ENCODE measurements around the gene CDH15. TPM values are rescaled to one million over a fixed set of nuclear protein-coding genes. Genes with fewer than 3 reads are reported as not detected.
"Not testable (repeated sequence)": the region's sequence is repeated elsewhere in the genome, so short reads cannot be mapped to it uniquely, and the experiment has no call there.

The CDH15 gene
- total and polyA plus RNA-seq, 5 experiments from 2014 or later: not detected

- H3K27ac Mint-ChIP-seq: peak overlapping the region in 4 of 10 donors; percentile 13 to 56 (median 50)
- H3K36me3 Mint-ChIP-seq: no peaks in the 10 kb centered on the region
- no peaks in the 10 kb centered on the region for H3K27me3 Mint-ChIP-seq
- POLR2A ChIA-PET: no interaction called here
- ATAC-seq (no peak), DNase-seq (peak in 2 of 10 donors; percentile 0 to 18)
- peaks cover 0 to 5% (median 3%) of the 10 kb centered on the region in 4 donors for H3K4me1 Mint-ChIP-seq
- H3K4me3 Mint-ChIP-seq: peak overlapping the region in 2 of 10 donors; percentile 2 to 58
- peaks cover 0 to 2% (median 0%) of the 10 kb centered on the region in 9 donors for H3K9me3 Mint-ChIP-seq
Observed at GRCh38 chr16:89189358-89190025, 17.9 kb downstream of the CDH15 start.

GRCh38 chr16:89190150-89190958 lies 18.8 kb downstream of the CDH15 start:
- ATAC-seq (no peak), DNase-seq (peak in 1 of 10 donors; percentile 53)
- peaks cover 0 to 5% (median 3%) of the 10 kb centered on the region in 4 donors for H3K4me1 Mint-ChIP-seq
- peak overlapping the region in 1 of 10 donors; percentile 51 for H3K27ac Mint-ChIP-seq
- POLR2A ChIA-PET: no interaction called here
- peak overlapping the region in 3 of 10 donors; percentile 10 to 44 (median 37) for H3K4me3 Mint-ChIP-seq
- no peaks in the 10 kb centered on the region for H3K27me3 Mint-ChIP-seq
- H3K36me3 Mint-ChIP-seq: no peaks in the 10 kb centered on the region
- H3K9me3 Mint-ChIP-seq: peaks cover 0 to 2% (median 0%) of the 10 kb centered on the region in 9 donors

GRCh38 chr16:89191033-89191900 lies 19.7 kb downstream of the CDH15 start:
- DNase-seq: peak in 2 of 10 donors; percentile 17 to 66
- POLR2A ChIA-PET: no interaction called here

GRCh38 chr16:89191901-89192185 lies 20.3 kb downstream of the CDH15 start:
- POLR2A ChIA-PET: no interaction called here

More at GRCh38 chr16:89191033-89191900, 19.7 kb downstream of the CDH15 start:
- Mint-ChIP-seq H3K27ac (peak overlapping the region in 2 of 10 donors; percentile 43 to 72), H3K4me1 (peaks cover 0 to 5% (median 3%) of the 10 kb centered on the region in 4 donors), H3K36me3 (no peaks in the 10 kb centered on the region), H3K9me3 (peaks cover 0 to 2% (median 0%) of the 10 kb centered on the region in 9 donors), H3K27me3 (no peaks in the 10 kb centered on the region), H3K4me3 (peak overlapping the region in 8 of 10 donors; percentile 15 to 65 (median 40))
- ATAC-seq: no peak

GRCh38 chr16:89192186-89192955 lies 20.8 kb downstream of the CDH15 start:
- ATAC-seq: peak; percentile 40 to 60
- not testable (repeated sequence) for H3K27ac Mint-ChIP-seq, H3K4me1 Mint-ChIP-seq, H3K36me3 Mint-ChIP-seq, H3K27me3 Mint-ChIP-seq, H3K9me3 Mint-ChIP-seq
- peak; percentile 42 to 86 (median 70) for DNase-seq
- H3K4me3 Mint-ChIP-seq: peak overlapping the region in 3 of 10 donors; percentile 37 to 63 (median 41)
- POLR2A ChIA-PET: interaction anchor here (0.6 to 1.2 kb wide), 4 partner anchors 18 to 157 kb away, joined by 3 to 5 read pairs (median 3); partner anchors contain the start of gene ZNF778

More at GRCh38 chr16:89191901-89192185, 20.3 kb downstream of the CDH15 start:
- H3K27me3 Mint-ChIP-seq: peaks cover 0 to 2% (median 0%) of the 10 kb centered on the region in 5 donors
- H3K4me1 Mint-ChIP-seq: peaks cover 0 to 5% (median 3%) of the 10 kb centered on the region in 4 donors
- H3K36me3 Mint-ChIP-seq: no peaks in the 10 kb centered on the region
- peak in 1 of 10 donors; percentile 19 for DNase-seq
- no peak overlapping the region for H3K4me3 Mint-ChIP-seq
- H3K27ac Mint-ChIP-seq: no peak overlapping the region
- ATAC-seq: no peak
- peaks cover 0 to 2% (median 0%) of the 10 kb centered on the region in 9 donors for H3K9me3 Mint-ChIP-seq

- H3K36me3 Mint-ChIP-seq: no peaks in the 10 kb centered on the region
- H3K27ac Mint-ChIP-seq: no peak overlapping the region
- H3K4me1 Mint-ChIP-seq: peaks cover 0 to 5% (median 1%) of the 10 kb centered on the region in 4 donors
- peaks cover 0 to 2% (median 0%) of the 10 kb centered on the region in 5 donors for H3K27me3 Mint-ChIP-seq
- peak overlapping the region in 3 of 10 donors; percentile 37 to 63 (median 41) for H3K4me3 Mint-ChIP-seq
- ATAC-seq (peak; percentile 35 to 51), DNase-seq (peak in 5 of 10 donors; percentile 41 to 70 (median 48))
- H3K9me3 Mint-ChIP-seq: peaks cover 0 to 2% (median 0%) of the 10 kb centered on the region in 9 donors
- POLR2A ChIA-PET: interaction anchor here (0.6 to 1.2 kb wide), 3 partner anchors 19 to 99 kb away, joined by 3 to 5 read pairs (median 3); partner anchors contain the start of gene ACSF3
Observed at GRCh38 chr16:89192956-89193575, 21.5 kb downstream of the CDH15 start.

- DNase-seq (no peak), ATAC-seq (peak in 1 of 2 donors; percentile 18)
- H3K27me3 Mint-ChIP-seq: peaks cover 0 to 4% (median under 1%) of the 10 kb centered on the region in 5 donors
- no peak overlapping the region for H3K4me3 Mint-ChIP-seq
- H3K27ac Mint-ChIP-seq: peak overlapping the region in 1 of 10 donors; percentile 56
- no peaks in the 10 kb centered on the region for H3K36me3 Mint-ChIP-seq
- peaks cover 0 to 2% (median 0%) of the 10 kb centered on the region in 9 donors for H3K9me3 Mint-ChIP-seq
- peaks cover 0 to 5% (median 1%) of the 10 kb centered on the region in 4 donors for H3K4me1 Mint-ChIP-seq
- POLR2A ChIA-PET: interaction anchor here (0.6 to 1.2 kb wide), 2 partner anchors 20 to 100 kb away, joined by 3 to 5 read pairs; partner anchors contain the start of gene ACSF3
Observed at GRCh38 chr16:89193576-89194293, 22.2 kb downstream of the CDH15 start.

- ATAC-seq: no peak
- Mint-ChIP-seq H3K4me1 (peaks cover 0 to 6% (median 1%) of the 10 kb centered on the region in 4 donors), H3K27ac (peak overlapping the region in 1 of 10 donors; percentile 34), H3K27me3 (peaks cover 0 to 13% (median 4%) of the 10 kb centered on the region in 5 donors), H3K9me3 (no peaks in the 10 kb centered on the region), H3K4me3 (peak overlapping the region in 4 of 10 donors; percentile 25 to 65 (median 42)), H3K36me3 (no peaks in the 10 kb centered on the region)
- POLR2A ChIA-PET: no interaction called here
- no peak for DNase-seq
Observed at GRCh38 chr16:89194340-89195311, 23.1 kb downstream of the CDH15 start.

- H3K9me3 Mint-ChIP-seq: no peaks in the 10 kb centered on the region
- no peak overlapping the region for H3K4me3 Mint-ChIP-seq
- H3K27me3 Mint-ChIP-seq: peaks cover 0 to 23% (median 6%) of the 10 kb centered on the region in 5 donors
- ATAC-seq (no peak), DNase-seq (no peak)
- H3K27ac Mint-ChIP-seq: no peak overlapping the region
- no peaks in the 10 kb centered on the region for H3K36me3 Mint-ChIP-seq
- POLR2A ChIA-PET: no interaction called here
- peaks cover 0 to 13% (median 6%) of the 10 kb centered on the region in 4 donors for H3K4me1 Mint-ChIP-seq
Observed at GRCh38 chr16:89195521-89196171, 24.1 kb downstream of the CDH15 start.

Measured in naive thymus-derived CD8-positive, alpha-beta T cell (primary cell).